NCI-H1417 (cell line): Measurements from ENCODE around the gene LTO1.
"Not testable (repeated sequence)": the region's sequence is repeated elsewhere in the genome, so short reads cannot be mapped to it uniquely, and the experiment has no call there.

Experiments used
- DNase-seq, 3 experiments: peaks; one replicate each; lab custom pipeline; 2025; lab: John Stamatoyannopoulos, UW

The LTO1 gene

DNA sequence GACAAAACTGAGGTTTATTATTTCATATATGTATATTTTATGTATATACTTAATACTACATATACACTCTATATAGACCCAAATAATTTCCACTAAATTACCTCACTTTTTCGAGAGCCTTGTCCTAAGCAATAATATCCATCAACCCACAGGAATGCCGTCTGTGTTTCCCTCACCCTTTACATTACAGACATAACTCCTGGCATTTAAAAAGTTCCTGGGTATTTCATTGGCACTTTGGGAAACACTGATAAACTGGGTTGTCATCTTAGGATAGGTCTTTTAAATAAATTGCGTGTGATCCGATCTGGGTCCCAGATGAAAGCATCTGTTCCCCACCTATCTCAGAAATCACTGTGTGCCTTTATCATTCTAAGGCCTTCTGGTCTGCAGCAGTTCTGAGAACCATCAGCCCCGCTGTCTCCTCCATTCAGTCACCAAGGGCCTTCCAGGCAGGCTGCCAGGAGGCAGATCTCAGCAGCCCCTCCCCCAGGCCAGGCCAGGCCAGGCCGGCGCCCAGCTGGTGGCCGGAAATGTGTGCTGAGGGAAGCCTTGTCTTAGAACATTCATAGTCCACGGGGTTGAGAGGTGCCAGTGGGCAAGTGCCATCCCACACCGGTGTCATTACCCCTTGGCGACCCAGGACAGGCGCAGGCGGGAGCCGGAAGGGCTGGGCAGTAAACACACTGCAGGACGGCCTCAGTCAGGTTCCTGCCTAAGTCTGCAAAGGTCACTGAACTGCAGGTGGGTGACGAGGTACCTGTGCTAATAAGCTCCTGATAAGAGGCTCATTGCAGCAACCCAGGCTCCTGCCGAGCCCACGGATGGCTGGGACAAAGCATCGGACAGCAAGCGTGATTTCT is 25.4 kb upstream of the LTO1 start:
- peak in 2 of 3 experiments; percentile 77 to 85 for DNase-seq

DNA sequence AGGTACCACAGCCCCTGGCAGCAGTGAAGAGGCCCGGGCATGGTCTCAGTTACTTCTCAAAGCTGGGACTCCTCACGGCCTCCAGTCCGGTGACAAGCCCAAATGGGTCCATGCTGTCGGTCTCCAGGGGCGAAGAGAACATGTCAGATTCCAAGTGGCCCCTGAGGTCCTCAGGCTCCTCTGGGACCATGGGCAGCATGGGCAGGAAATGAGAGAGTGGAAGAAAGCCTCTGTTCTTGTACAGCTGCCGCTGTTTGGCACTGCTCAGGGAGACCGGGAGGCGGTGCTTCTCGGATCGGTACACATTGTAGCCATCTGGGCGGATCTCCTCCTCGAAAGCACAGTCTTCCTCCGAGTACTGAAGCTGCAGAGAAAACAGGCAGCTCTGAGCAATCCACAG is 24.1 kb upstream of the LTO1 start:
- DNase-seq = no peak

DNA sequence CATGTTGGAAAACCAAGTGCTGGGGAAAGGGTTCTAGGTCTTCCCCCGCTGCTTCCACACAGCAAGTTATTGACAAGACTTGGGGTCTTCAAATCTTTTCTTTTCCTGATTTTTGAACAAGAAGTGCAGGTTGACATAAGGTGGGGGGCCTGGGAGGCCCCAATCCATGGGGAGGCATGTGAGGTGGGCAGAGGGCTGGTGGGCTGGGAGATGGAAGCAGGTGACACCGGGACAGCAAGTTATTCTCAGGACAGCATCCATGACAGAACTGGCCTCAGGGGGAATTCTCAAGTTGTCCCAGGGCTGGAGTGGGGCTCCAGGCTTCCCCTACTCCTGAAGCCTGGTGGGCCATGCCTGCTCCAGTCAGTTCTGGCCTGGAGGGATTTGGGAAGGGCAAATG is 23.2 kb upstream of the LTO1 start:
- DNase-seq = no peak

DNA sequence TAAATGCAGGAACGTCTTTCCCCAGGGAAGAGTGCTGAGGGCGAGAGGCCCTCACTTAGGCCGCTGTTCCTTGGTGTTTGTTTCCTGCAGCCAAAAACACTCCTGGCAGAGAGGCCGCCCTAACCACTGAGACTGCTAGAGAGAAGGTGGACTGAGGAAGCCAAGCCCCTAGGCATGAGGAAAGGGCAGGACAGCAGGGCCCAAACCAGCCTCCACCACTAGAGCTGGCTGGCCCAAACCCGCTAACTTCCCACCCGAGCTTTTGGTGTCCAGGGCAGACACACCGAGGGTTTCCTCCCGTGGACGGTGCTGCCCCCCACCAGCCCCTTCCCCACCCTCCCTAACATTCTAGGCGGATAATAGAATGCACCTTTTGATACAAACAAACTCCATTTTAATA is 22.7 kb upstream of the LTO1 start:
- no peak for DNase-seq

DNA sequence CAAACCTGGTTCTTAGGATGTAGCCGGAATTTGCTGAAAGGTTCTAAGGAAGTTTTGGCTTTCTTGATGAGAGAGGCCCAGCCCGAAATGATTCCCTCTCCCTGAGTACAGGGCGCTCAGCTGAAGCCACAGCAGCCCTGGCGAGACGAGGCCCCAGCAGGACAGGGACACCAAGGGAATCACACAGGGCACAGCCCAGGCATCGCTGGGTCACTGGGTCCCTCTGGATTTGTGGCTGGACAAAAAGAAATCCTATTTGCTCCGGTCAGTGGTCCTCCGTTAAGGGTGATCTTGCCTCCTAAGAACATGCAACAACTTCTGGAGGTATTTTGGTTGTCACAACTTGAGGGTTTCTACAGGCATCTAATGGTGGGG is 22.3 kb upstream of the LTO1 start:
- DNase-seq = no peak

DNA sequence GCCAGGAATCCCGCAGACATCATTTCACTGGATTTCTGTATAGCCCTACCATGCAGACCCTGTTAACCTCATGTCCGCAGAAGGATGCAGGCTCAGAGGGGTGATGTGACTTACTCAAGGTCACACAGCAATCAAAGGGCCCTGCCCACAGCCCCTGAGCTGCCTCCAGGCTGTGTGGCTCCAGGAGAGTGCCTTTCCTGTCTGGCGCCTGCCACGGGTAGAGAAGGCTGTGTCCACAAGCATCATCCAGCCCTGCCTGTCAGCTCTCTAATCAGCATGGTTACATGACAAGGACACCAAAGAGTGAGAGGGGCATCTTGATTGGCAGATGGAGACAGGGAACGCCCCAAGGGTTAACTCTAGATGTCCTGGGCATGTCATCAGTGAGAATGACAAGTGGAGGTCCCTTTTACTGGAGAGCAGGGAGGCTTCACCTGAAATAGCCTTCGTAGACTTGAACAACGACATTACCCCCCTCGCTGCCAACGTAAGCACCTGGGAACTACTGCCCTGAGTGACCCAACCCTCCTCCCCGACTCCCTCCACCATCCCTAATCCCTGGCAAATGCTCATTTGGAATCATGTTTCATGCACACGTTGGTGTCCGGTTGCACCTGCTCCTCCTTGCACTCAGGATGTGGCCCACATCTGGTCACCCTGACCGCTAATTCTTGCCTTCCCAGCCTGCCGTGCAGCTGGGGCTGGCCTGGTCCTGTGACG is 21.8 kb upstream of the LTO1 start:
- peak in 1 of 3 experiments; percentile 53 for DNase-seq

DNA sequence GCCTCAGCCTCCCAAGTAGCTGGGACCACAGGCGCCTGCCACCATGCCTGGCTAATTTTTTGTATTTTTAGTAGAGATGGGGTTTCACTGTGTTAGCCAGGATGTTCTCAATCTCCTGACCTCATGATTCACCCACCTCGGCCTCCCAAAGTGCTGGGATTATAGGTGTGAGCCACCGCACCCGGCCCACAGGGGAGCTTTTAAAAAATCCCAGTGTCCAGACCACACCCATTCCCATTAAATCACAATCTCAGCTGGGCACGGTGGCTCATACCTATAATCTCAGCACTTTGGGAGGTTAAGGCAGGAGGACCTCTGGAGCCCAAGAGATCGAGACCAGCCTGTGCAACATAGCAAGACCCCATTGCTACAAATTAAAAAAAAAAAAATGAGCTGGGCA is 20.8 kb upstream of the LTO1 start:
- DNase-seq = not testable (repeated sequence)

DNA sequence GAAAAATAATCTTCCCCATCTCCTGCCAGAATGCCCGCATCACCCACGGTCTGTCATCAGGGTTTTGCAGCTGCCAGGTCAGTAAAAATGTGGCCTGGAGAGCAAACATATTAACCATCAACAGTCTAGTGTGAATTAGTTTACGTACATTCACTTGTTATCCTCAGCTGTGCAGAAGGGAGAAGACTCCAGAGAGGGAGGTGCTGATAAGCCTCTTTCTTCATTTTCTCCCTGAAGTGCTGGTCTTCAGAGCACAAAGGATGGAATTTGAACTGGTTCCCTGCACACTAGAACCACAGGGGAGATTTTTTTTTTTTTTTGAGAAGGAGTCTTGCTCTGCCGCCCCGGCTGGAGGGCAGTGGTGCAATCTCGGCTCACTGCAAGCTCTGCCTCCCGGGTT is 20.4 kb upstream of the LTO1 start:
- DNase-seq = no peak

DNA sequence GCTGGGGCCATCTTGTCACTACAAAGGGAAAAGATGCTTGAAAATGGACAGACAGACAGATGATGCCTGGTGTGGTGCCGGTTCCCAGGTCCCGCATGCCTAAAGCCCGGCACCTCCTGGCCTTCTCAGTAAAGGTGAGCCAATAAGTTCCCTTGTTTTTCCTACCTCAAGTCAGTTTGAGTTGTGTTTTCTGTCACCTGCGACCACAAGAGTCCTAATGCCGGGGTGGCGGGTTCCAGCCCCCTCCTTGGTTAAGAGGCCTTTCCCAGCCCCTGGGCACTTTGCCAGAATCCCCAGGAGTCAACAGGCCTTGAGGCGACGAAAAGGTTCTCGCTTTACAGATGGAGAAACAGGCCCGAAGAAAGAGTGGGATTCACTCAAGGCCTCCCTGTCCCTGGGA is 19.6 kb upstream of the LTO1 start:
- DNase-seq = peak in 1 of 3 experiments; percentile 32

DNA sequence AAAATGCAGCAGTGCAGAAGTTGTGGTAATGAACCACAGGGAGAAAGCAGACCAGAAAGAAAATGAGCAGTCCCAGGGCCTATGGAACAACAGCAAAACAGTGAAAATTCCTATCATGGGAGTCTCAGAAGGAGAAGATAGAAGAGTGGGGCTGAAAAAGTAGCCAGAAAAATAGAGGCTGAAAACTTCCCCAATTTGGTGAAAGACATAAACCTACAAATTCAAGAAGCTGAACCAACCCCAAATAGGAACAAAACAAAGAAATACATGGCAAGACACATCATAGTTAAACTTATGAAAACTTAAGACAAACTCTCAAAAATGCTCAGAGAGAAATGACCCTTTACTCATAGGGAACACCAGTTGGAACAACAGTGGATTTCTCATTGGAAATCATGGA is 17.3 kb upstream of the LTO1 start:
- no peak for DNase-seq

DNA sequence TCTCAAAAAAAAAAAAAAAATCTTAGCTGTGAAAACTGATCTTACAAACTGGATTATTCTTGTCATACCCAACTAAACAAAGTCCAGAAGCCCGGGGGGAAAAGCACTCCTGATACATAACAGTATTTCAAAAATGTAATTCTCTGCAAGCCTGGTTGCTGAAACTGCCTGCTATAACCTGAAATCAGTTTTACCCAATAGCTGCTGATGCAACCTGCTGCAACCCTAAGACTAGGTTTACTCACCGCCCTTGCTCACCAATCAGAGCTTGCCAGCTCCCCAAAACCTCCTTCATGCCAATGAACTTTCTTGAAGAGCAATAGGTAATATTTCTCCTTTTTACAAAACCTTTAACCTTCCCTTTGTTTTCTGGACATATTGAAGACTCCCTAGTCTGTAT is 16.3 kb upstream of the LTO1 start:
- DNase-seq = no peak

DNA sequence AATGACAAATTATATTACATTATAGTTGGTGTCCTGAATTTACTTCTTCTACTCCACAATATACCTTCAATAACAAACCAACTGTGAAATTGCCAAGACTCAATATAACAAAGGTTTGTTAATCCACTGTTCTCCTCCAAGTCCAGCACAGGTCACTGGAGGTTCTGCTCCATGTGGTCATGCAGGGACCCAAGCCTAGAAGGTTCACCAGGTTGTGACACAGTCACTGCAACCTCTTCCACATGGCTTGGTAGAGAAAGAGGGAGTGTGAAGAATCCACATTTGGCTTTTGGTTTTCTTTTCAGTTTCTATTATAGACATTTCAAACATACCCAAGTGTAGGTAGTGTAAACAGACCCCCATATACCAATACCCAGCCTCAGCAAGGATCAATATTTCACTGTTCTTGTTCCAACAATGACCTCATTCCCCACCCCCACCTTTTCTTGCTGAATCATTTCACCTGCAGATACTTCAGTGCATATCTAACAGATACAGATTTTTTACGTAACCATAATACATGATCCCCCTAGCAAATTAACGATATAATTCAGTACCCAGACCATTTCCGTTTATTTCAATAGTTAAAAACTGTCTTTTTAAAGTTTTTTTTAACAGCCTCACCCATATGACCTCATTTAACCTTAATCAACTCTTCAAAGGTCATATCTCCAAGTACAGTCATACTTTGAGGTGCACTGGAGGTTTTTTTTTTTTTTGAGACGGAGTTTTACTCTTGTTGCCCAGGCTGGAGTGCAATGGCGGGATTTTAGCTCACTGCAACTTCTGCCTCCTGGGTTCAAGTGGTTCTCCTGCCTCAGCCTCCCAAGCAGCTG is 14.5 kb upstream of the LTO1 start:
- DNase-seq = no peak

DNA sequence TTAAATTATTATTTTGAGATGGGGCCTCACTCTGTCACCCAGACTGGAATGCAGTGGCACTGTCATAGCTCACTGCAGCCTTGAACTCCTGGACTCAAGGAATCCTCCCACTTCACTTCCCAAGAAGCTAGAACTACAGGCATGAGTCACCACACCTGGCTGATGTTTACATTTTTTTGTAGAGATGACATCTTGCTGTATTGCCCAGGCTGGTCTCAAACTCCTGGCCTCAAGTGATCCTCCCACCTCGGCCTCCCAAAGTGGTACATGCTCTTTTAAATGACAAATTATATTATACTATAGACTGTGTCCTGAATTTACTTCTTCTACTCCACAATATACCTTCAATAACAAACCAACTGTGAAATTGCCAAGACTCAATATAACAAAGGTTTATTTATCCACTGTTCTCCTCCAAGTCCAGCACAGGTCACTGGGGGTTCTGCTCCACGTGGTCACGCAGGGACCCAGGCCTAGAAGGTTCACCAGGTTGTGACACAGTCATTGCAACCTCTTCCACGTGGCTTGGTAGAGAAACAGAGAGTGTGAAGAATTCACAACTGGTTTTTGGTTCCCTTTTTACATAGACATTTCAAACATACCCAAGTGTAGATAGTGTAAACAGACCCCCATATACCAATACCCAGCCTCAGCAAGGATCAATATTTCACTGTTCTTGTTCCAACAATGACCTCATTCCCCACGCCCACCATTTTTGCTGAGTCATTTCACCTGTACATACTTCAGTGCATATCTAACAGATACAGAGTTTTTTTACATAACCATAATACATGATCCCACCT is 13.0 kb upstream of the LTO1 start:
- peak in 1 of 3 experiments; percentile 13 for DNase-seq

DNA sequence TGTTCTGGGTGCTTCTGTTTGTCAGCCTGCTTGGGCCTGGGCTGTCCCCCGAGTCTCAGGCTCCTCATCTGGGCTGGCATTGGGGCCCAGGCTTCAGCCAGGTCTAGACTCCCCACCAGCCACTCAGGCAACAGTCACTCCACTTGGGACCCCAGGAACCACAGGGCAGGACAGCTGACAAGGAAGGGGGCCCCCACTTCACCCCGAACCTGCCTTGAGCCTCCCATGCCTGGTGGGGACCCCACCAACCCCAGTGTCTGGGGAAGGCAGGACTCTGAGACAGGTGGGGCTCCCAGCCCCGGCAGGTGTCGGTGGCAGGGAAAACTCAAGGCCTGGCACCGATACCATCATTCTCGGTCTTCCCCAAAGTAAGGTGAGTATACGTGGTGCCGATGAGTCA is 11.7 kb upstream of the LTO1 start:
- DNase-seq = no peak

DNA sequence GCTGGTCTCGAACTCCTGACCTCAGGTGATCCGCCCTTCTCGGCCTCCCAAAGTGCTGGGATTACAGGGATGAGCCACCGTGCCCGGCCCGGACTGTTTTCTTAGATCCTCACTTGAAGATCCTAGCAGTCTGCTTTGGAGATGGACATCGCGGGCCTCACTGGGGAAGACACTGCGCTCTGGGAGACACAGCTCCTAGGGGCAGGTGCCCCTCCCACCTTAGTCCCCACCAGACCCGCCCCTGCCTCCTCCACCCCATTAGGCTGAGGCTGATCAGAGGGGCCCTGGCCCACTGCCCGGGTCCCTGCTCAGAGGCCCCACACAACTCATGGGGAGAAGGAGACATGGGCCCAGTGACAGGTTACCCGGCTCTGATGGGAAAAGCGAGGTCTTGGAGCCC is 11.3 kb upstream of the LTO1 start:
- no peak for DNase-seq

DNA sequence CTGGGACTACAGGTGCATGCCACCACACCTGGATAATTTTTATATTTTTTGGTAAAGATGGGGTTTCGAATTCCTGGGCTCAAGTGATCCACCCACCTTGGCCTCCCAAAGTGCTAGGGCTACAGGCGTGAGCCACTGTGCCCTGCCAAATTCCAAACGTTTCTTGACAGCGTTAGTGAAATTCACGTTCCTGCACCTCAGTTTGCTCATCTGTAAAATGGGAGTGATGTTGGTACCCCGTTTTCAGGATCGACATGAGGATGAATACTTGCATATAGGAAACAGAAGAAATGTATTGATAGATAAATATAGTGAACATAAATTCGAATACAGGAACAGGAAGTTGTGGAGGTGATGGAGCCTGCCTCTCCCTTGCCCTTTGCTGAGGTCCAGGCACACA is 10.2 kb upstream of the LTO1 start:
- DNase-seq = no peak

DNA sequence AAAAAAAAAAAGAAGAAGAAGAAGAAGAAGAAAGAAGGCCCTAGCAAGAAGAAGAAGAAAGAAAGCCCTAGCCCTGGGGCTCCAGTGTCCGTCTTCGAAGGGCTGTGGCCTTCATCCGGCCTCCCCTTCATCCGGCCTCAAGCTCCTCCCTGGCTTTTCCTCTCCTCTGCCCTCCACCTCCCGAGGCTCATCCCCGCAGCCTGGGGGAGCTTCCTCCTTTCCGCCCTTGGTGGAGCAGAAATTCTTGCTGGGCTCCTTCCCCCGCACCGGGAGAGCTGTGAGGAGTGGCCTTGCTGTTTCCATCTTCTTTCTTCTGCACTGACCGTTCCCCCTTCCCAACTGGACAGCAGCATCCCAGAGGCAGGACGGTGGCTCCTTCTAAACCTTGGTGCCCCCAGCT is 9.5 kb upstream of the LTO1 start:
- DNase-seq = no peak

DNA sequence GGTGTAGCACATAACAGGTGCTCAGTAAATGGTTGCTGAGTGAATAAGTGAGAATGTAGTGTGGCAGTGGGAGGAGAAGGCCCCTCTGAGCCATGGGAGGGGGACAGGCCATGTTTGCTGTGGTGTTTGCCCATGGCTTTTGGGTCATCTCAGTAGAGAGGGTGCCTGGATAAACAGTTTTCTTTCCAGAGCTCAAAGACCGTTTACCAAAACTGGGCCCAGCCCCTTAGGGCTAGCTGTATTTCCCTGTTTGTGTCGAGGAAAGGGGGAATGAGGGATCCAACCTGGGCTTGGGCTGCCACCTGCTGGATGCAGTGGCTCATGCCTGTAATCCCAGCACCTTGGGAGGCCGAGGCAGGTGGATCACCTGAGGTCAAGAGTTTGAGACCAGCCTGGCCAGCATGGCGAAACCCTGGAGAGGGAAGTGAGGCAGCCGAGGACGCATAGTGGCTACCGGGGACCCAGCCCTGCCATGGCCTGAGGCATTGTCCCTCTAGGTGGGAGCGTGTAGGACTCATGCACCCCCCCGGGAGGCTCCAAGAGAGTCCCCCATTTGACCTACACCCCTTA is 8.7 kb upstream of the LTO1 start:
- DNase-seq = peak in 2 of 3 experiments; percentile 28 to 41

DNA sequence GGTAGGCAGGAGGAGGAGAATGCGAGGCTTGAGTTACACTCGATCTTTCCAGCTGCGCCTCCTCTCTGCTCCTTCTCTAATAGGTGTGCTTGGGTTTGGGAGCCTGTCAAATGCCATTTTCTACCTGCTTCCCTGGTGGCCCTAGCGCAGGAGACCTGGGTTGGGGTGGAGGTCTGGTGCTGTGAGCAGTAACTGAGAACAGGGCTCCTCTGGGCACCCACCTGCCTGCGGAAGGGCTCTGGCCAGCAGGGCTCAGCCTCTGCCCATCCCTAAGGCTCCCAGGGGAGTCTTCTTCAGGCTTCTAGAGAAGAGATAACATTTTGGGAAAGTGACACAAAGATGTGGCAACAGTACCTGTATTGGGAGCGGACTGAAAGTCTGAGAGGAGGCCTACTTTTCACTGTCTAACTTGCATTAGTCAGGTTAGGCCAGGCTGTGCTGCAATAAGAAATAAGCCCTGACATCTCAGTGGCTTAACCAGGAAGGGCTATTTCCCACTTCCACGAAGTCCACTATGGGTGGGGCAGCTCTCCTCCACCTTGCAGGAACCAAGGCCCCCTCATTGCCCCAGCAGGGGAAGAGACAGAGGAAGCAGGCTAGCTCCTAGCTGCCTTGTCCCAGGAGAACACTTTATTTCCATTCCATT is 7.7 kb upstream of the LTO1 start:
- DNase-seq = no peak

DNA sequence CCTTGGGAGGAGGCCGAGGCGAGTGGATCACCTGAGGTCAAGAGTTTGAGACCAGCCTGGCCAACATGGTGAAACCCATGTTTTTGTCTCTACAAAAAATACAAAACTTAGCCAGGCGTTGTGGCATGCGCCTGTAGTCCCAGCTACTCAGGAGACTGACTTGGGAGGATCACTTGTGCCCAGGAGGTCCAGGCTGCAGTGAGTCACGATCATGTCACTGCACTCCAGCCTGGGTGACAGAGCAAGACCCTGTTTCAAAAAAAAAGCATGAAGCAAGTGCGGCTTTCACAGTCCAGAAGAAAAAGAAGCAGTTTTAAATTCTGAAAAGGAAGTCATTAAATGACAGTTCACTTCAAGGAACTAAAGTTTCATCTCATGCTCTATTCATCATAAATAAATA is 7.1 kb upstream of the LTO1 start:
- DNase-seq = no peak

DNA sequence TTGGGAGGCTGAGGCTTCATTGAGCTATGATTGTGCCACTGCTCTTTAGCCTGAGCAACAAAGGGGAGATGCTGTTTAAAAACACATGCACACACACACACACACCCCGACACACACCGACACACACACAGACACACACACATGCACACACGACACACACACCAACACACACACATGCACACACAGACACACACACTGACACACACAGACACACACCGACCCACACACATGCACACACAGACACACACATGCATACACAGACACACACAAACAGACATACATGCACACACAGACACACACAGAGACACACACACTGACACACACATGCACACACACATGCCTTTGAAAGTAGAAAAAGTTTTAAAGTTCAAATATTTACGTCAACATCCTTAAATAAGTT is 5.5 kb upstream of the LTO1 start:
- DNase-seq = no peak
